Activated T-cell treated with anti-CD3 and anti-CD28 coated beads for 4 hours (primary cell): ENCODE results near the gene WDR20.

Experiments
- DNase-seq: peaks from one replicate; pipeline ENCODE4 v3.0.0-alpha.2; 2020

Gene WDR20

DNA sequence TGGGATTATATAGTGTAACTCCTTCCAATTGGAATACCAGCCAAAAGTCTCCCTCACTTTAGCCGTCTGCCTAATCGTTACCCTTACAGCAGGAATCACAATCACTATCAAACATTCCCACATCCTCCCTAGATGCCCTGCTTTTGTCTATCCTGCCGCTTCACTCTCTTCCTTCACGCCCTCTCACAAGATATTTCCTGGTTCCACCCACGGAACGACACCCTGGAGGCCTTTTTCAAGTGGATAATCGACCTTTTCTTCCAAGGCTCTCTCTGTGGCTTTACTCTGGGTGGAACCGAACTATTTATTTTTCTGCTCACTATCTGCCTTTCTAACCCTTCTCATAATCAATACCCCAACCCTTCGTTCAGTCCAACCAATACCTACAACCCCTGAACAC lies 106.4 kb downstream of the WDR20 start:
- no peak for DNase-seq

DNA sequence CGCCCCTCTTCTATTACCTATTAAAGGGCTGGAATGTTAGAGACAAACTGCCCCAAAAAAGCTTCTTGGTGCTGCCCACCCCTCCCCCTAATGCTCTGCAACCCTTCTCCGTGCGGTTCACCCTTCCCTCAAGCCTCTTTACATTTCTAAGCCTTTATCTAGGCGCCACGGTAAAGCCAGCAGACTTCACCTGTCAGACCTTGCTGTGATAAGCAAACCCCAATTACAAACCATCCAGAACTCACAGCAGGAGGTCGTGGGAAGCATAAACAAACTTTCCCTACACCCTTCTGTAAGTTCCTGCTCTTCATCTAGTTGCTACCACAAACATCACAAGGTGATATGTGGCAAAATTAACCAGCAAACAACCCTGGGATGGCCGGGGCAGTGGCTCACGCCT lies 108.4 kb downstream of the WDR20 start:
- no peak for DNase-seq

DNA sequence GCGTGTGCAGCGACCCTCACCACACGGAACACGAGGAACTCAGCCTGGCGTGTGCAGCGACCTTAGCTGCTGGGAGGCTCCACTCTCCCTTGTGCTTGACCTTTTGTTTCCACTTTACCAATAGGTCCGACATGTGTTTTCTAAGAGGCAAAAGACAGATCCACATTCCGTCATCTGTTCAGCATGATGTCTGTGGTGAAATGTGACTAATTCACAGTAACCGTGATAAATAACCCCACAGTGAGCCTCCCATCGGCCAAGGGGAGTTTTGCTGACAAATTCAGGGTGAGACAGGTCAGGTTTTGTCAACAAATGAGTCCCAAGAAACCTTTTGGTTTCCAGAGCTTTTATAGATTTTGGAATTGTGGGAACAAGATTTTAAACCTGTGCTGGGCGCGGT lies 109.3 kb downstream of the WDR20 start:
- DNase-seq, result no peak

DNA sequence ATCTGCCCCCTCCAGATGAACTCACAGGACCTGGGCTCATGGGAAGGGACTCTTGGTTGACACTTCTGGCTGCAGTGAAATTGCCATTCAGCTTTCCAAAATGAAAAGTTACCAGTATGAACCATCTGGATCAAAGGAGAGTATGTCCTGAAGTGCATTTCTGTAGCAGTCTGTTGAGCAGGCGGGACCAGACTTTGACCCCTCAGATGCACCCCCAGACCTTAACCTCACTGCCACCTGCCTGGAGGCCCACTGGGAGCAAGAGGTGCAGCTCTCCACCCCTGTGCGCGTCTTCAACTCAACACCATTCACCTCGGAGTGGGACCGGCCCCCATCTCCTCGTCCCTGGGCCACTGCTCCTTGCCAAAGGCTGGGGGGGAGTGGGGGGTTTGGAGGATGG lies 110.3 kb downstream of the WDR20 start:
- no peak for DNase-seq

DNA sequence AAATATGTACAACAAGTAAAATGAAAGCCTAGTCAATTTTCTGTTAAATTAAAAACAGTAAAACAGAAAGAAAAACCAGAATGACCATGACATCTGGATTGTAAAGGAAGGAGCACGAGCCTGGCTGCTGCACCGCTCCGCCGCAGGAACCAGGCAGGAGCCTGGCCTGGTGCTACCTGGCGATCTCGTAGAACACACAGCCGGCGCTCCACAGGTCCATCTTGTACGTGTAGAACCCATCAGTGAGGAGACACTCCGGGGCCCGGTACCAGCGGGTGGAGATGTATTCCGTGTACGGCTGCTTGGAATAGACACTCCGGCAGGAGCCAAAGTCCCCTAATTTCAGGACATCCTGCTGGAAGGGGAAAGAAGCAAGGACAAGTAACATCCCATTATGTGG lies 110.9 kb downstream of the WDR20 start:
- no peak for DNase-seq

DNA sequence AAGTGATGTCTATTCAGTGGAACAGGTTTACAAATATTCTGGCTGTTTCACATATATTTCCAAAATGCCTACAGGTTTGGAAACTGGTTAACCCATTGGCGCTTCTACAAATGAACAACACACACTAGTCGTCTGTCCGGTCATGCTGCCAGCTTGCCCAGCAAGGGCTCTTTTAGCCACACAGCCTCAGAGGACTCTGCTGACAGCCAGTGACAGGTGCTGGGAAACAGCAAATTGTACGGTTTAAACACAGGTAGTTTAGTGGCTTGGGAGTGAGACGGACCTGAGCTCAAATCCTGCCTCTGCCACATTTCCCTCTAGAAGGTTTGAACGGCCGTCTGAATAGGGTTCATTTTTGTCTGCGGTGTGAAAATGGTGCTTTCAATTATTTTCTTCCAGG lies 111.5 kb downstream of the WDR20 start:
- DNase-seq, result no peak

DNA sequence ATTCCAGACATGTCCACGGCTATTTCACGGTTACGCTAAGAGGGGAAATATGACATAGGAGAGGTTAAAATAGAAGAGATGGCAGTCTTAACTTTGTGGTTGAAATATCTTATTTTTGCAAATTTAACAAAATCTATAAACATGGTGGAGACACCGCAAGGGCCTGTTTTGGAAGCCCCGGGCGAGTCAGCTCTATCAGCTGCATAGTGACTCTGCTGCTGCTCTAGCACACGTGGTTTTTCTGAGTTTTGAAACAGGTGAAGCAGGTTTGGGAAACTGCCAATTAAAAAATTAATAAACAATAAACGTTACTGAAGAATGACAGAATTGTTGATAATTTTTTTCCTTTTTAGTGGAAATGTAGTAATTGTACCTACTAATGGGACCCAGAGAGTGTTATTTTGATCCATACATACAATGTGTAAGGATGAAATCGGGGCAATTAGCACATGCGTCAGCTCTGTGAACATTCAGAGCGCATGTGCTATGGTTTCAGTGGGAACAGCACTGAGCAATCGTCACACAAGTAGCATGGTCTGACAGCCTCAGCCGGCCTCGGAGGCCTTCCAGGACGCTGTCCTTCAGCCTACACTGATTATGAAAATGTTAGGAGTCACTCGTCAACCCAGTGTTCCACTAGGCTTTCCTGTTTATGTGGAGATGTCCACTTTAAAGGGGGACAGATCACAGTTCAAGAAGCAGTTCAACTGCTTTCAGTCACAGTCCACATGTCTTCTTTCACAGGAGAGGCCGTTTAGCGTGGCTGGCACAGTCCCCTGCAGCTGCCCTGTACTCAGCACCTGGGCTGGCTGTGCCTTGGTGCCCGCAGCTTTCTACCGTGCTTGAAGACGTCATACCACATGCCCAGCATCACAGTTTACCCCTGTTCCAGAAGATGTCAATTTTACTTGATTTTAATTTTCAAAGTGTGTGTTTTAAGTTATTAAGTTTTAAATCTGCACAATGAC lies 113.4 kb downstream of the WDR20 start:
- no peak for DNase-seq

DNA sequence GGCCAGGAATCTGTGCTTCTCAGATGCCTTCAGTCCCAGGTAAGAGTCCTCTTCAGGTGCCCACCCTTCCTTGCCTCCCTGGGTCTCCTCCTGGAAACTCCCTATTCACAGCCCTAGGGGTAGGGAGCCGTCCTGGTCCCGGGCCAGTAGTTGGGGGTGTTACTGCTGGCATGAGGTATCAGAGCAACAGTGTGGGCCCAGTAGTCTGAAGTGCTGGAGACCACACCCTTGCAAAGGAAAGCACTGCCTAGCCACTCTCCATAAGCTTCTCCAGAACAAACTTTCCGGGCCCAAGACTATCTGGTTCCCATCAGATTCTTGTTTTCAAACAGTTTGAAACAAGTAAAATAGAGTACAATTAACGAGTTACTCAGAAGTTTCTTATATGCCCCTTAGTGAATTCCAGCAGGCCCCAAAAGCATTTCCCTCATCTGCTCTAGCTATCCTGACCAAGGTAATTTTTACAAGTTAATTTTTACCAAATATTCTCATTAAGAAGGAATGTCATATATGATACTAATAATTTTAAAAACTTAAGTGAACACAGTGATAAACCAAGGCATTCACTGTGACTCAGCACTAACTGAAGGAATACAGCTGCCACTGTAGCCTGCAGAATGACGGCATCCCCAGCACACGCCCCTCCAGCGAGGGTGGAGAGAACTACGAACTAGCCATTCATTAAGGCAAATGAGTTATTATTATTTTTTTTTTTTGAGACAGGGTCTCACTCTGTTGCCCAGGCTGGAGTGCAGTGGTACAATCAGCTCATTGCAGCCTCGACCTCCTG lies 115.9 kb downstream of the WDR20 start:
- no peak for DNase-seq

DNA sequence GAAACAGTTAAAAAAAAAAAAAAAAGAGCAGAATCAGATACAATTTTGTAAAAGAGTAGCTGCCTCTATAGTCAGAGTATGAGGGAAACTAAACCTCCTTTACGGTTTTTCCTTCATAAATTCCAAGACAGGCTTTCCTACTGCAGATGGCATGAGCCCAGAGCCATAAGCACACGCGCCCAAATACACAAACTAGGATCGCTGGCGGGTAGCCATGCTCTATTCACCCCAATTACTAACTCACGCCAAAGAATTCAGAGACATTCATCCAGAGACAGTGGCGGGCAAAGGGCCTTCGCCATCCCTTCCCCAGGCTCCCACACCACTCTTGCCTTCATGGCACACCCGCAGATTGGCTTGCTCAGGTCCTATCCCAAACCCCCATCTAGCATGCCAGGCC lies 117.0 kb downstream of the WDR20 start:
- DNase-seq, result no peak

DNA sequence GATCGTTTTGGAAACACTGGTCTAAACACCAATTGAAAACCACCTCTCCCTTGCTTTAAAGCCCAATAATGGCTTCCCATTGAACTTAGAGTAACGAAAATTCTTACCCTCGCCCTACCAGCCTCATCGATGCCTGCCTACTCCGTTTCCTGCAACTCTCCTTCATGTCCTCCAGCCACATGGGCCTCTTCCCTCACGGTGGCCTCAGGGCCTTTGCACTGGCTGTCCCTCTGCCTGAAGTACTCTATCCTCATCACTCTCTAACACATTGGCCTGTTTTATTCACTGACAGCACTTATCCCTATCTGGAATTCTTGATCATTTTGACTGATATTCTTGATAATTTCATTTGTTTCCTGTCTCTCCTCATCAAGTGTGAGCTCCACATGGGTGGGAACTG lies 118.4 kb downstream of the WDR20 start:
- DNase-seq, result no peak
